ENCODE data around the gene FAM124B.
"Not testable (repeated sequence)": the region's sequence is repeated elsewhere in the genome, so short reads cannot be mapped to it uniquely, and the experiment has no call there.

Gene FAM124B

GRCh38 chr2:224400174-224400810 is 1.6 kb downstream of the FAM124B start:
- H3K79me2 ChIP-seq (ENCODE audit: control insufficient read depth, insufficient read depth, low read length, unreplicated experiment), result no peaks in the 10 kb centered on the region
- no peak overlapping the region for H2AFZ ChIP-seq (ENCODE audit: low read length, unreplicated experiment)
- no peak overlapping the region for H3K4me3 ChIP-seq (ENCODE audit: low read depth, low read length)

DNA sequence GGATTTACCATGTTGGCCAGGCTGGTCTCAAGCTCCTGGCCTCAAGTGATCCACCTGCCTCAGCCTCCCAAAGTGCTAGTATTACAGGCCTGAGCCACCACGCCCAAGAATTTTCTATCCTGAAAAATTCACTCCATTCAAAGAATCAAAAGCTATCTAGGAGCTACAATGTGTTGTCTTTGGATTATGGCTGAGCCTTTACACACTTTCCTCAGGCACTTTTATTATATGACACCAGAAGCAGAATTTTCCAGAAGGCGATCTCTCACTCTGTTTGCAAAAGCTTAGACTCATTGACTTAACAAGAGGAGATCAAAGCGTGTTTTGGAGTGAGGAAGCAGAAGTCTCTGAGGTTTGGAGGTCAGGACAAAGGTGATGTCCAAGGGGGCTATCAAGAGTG is 3.6 kb downstream of the FAM124B start:
- H3K4me3 ChIP-seq (ENCODE audit: low read depth, low read length), result no peak overlapping the region
- peaks cover 14% of the 10 kb centered on the region for H3K27me3 ChIP-seq (ENCODE audit: insufficient read depth, low read length)
- no peaks in the 10 kb centered on the region for H3K4me1 ChIP-seq (ENCODE audit: control insufficient read depth, insufficient read depth, low read length, unreplicated experiment)
- no peak overlapping the region for H2AFZ ChIP-seq (ENCODE audit: low read length, unreplicated experiment)
- H3K27ac ChIP-seq (ENCODE audit: low read depth, low read length), result no peak overlapping the region
- H3K79me2 ChIP-seq (ENCODE audit: control insufficient read depth, insufficient read depth, low read length, unreplicated experiment), result no peaks in the 10 kb centered on the region
- no peaks in the 10 kb centered on the region for H3K36me3 ChIP-seq (ENCODE audit: insufficient read depth, low read length)

More at GRCh38 chr2:224400174-224400810, 1.6 kb downstream of the FAM124B start:
- Histone ChIP-seq H3K27ac (ENCODE audit: low read depth, low read length) (no peak overlapping the region), H3K27me3 (ENCODE audit: insufficient read depth, low read length) (0 out of 2 replicates have a peak, but pooled peaks cover 4% of the 10 kb centered on the region), H3K36me3 (ENCODE audit: insufficient read depth, low read length) (no peaks in the 10 kb centered on the region), H3K4me1 (ENCODE audit: control insufficient read depth, insufficient read depth, low read length, unreplicated experiment) (no peaks in the 10 kb centered on the region)

DNA sequence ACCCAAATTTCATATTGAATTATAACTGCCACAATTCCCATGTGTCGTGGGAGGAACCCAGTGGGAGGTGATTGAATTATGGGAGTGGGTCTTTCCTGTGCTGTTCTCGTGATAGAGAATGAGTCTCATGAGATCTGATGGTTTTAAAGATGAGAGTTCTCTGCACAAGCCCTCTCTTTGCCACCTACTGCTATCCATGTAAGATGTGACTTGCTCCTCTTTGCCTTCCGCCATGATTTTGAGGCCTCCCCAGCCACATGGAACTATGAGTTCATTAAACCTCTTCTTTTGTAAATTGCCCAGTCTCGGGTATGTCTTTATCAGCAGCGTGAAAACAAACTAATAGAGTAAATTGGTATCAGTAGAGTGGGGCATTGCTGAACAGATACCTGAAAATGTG is 4.8 kb downstream of the FAM124B start:
- H3K27ac ChIP-seq (ENCODE audit: low read depth, low read length); H3K4me3 ChIP-seq (ENCODE audit: low read depth, low read length); H3K4me1 ChIP-seq (ENCODE audit: control insufficient read depth, insufficient read depth, low read length, unreplicated experiment); H2AFZ ChIP-seq (ENCODE audit: low read length, unreplicated experiment); H3K36me3 ChIP-seq (ENCODE audit: insufficient read depth, low read length); H3K79me2 ChIP-seq (ENCODE audit: control insufficient read depth, insufficient read depth, low read length, unreplicated experiment): not testable (repeated sequence)
- H3K27me3 ChIP-seq (ENCODE audit: insufficient read depth, low read length), result peaks cover 14% of the 10 kb centered on the region

DNA sequence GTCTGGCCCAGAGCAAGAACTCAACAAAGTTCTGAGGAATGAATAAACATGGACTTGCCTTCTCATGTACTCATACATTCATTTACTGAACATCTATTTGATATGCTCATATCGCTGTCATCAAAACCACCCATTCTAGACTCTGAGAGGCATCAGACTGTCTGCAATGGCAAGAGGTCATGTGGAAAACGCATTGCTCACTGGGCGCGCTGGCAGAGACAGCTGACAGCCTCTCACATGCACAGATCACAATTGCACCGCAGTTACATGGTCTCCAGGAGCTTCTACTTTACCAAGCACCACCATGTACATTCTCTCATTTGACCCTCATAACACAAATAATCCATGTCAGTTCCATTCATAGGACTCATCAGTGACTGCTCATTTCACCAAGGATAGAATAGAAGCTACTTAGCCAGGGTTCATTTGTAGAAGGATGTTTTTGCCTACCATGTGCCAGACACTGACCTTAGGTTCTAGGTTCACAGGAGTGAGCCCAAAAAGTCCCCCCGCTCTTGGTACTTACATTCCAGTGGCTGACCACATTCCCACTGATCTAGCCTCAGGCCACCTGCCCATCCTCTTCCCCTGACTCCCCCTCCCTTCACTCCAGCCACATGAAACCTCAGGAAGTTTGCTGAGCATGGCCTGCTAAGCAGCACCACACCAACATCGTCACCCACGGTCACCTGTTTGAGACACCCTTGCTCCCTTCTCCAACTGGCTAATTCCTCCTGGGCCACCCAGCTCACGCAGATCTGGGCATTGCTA is 6.1 kb downstream of the FAM124B start:
- Histone ChIP-seq H3K79me2 (ENCODE audit: control insufficient read depth, insufficient read depth, low read length, unreplicated experiment) (no peaks in the 10 kb centered on the region), H3K27ac (ENCODE audit: low read depth, low read length) (no peak overlapping the region), H3K36me3 (ENCODE audit: insufficient read depth, low read length) (no peaks in the 10 kb centered on the region), H3K27me3 (ENCODE audit: insufficient read depth, low read length) (peaks cover 14% of the 10 kb centered on the region), H3K4me1 (ENCODE audit: control insufficient read depth, insufficient read depth, low read length, unreplicated experiment) (no peaks in the 10 kb centered on the region), H3K4me3 (ENCODE audit: low read depth, low read length) (no peak overlapping the region), H2AFZ (ENCODE audit: low read length, unreplicated experiment) (no peak overlapping the region)

DNA sequence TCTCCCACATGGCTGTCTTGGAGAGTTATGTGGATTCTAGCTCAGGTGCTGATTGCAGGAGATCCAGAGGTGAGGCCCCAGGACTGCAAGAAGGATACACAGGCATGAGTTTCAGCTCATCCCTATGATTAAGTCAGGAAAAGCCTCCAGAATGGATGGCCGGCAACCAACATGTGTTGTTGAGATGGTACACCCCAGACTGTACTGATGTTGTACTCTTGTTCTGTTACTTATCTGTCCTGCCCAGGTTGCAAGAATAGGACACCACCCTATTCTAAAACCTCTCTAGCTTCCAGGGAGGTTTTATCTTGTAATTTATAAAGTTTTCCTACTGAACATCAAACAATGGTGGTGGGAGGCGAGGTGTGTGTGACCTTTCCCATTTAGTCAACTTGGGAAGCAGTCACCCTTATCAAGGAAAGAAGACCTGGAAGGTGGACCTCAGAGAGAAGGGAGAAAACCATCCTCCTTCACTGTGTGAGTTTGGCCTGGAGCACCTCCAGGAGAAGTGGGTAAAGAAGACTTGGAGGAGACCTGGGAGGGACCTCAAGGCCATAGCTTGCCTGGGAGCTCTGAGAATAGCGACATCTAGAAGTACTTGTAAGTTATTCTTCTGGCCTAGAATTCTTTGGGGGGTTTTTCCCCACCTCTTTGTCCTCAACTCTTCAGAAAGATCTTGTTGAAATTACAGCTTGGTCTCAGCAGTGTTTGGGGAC is 8.6 kb downstream of the FAM124B start:
- H3K27ac ChIP-seq (ENCODE audit: low read depth, low read length), result no peak overlapping the region
- H3K4me1 ChIP-seq (ENCODE audit: control insufficient read depth, insufficient read depth, low read length, unreplicated experiment), result no peaks in the 10 kb centered on the region
- no peaks in the 10 kb centered on the region for H3K79me2 ChIP-seq (ENCODE audit: control insufficient read depth, insufficient read depth, low read length, unreplicated experiment)
- H3K27me3 ChIP-seq (ENCODE audit: insufficient read depth, low read length), result peaks cover 14% of the 10 kb centered on the region
- no peak overlapping the region for H2AFZ ChIP-seq (ENCODE audit: low read length, unreplicated experiment)
- no peaks in the 10 kb centered on the region for H3K36me3 ChIP-seq (ENCODE audit: insufficient read depth, low read length)
- H3K4me3 ChIP-seq (ENCODE audit: low read depth, low read length), result no peak overlapping the region

DNA sequence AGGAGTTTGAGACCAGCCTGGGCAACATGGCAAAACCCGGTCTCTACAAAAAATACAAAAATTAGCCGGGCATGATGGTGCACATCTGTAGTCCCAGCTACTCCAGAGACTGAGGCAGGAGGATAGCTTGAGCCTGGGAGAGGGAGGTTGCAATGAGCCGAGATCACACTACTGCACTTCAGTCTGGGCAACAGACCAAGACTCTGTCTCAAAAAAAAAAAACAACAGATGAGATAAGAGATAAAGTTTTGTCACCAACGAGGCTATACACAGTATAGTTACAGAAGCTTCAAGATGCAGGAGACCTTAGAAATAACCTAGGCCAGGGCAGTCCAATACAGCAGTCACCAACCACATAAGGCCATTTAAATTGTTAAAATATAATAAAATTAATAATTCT is 9.4 kb downstream of the FAM124B start:
- H3K27me3 ChIP-seq (ENCODE audit: insufficient read depth, low read length), result peaks cover 14% of the 10 kb centered on the region
- H3K4me3 ChIP-seq (ENCODE audit: low read depth, low read length), result no peak overlapping the region
- no peak overlapping the region for H2AFZ ChIP-seq (ENCODE audit: low read length, unreplicated experiment)
- H3K27ac ChIP-seq (ENCODE audit: low read depth, low read length), result no peak overlapping the region
- H3K79me2 ChIP-seq (ENCODE audit: control insufficient read depth, insufficient read depth, low read length, unreplicated experiment), result no peaks in the 10 kb centered on the region
- H3K36me3 ChIP-seq (ENCODE audit: insufficient read depth, low read length), result no peaks in the 10 kb centered on the region
- no peaks in the 10 kb centered on the region for H3K4me1 ChIP-seq (ENCODE audit: control insufficient read depth, insufficient read depth, low read length, unreplicated experiment)

DNA sequence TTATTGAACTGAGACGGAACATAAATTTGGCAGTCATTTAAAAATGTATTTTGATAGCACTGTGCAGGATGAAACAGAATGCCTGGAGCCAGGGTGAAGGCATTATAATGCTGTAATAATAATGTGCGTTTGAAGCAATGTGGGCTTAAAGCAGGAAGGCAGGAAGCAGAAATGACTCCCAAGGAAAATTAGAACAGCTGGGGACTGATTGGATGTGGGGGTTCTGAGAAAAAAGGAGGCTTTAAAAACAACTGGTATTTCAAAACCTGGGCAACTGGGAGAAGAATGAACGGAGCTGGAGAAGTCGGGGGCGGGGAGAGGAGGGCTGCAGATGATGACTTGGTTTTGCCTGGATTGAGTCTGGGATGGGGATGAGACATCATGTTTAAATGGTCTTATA is 12.6 kb downstream of the FAM124B start:
- no peak overlapping the region for H3K4me3 ChIP-seq (ENCODE audit: low read depth, low read length)
- no peaks in the 10 kb centered on the region for H3K4me1 ChIP-seq (ENCODE audit: control insufficient read depth, insufficient read depth, low read length, unreplicated experiment)
- H2AFZ ChIP-seq (ENCODE audit: low read length, unreplicated experiment), result no peak overlapping the region
- no peaks in the 10 kb centered on the region for H3K79me2 ChIP-seq (ENCODE audit: control insufficient read depth, insufficient read depth, low read length, unreplicated experiment)
- no peaks in the 10 kb centered on the region for H3K36me3 ChIP-seq (ENCODE audit: insufficient read depth, low read length)
- no peak overlapping the region for H3K27ac ChIP-seq (ENCODE audit: low read depth, low read length)
- H3K27me3 ChIP-seq (ENCODE audit: insufficient read depth, low read length), result peaks cover 22% of the 10 kb centered on the region

DNA sequence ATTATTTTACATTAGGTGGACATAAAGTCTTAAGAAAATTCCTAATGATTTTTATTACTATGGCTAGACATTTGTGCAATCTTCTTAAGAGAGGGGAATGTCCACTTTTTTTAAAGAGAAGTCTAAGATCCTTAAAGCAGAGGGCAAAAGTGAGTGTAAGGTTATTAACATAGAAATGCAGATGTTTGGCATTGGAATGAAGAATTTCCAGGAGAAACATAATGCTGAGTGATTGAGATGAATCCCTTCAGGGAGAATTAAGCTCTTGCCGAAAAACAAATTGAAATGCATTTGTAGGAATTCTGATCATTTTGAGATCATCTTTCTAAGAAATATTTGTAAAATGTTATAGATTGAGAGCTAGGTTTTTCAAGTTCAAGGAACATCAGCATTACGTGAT is 15.0 kb downstream of the FAM124B start:
- no peaks in the 10 kb centered on the region for H3K4me1 ChIP-seq (ENCODE audit: control insufficient read depth, insufficient read depth, low read length, unreplicated experiment)
- no peak overlapping the region for H3K27ac ChIP-seq (ENCODE audit: low read depth, low read length)

DNA sequence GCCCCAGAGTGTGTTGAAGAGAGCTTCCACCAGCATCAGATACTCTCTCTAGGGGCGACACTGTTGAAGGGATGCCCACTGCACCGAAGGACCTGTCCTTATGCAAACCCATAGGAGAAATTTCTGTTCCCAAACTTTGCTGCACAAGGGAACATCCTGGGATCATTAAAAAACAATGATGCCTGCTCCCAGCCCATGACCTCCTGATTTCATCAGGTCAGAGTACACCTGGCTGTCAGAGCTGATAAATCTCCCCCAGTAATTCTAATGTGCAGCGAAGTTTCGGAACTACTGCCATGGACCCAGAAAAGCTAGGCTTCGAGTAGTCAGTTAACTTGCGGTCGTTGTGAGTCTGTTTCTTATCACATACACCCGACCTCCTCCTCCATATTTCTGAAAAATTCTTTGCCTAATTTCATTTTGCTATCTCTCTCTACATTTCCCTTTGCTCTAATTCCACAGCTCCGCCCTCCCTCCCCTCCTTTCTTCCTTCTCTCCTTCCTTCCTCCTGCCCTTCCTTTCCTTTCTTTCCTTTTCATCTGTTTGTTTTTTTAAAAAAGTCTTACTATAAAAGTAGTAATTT is 18.8 kb downstream of the FAM124B start:
- Histone ChIP-seq H3K27ac (ENCODE audit: low read depth, low read length) (no peak overlapping the region), H3K79me2 (ENCODE audit: control insufficient read depth, insufficient read depth, low read length, unreplicated experiment) (no peaks in the 10 kb centered on the region), H3K4me3 (ENCODE audit: low read depth, low read length) (no peak overlapping the region), H3K36me3 (ENCODE audit: insufficient read depth, low read length) (no peaks in the 10 kb centered on the region), H3K27me3 (ENCODE audit: insufficient read depth, low read length) (peaks cover 18% of the 10 kb centered on the region; the same call in 1 of the 2 replicates), H3K4me1 (ENCODE audit: control insufficient read depth, insufficient read depth, low read length, unreplicated experiment) (no peaks in the 10 kb centered on the region), H2AFZ (ENCODE audit: low read length, unreplicated experiment) (no peak overlapping the region)

More for the DNA sequence above, 15.0 kb downstream of the FAM124B start:
- Histone ChIP-seq H2AFZ (ENCODE audit: low read length, unreplicated experiment) (no peak overlapping the region), H3K27me3 (ENCODE audit: insufficient read depth, low read length) (peaks cover 18% of the 10 kb centered on the region), H3K79me2 (ENCODE audit: control insufficient read depth, insufficient read depth, low read length, unreplicated experiment) (no peaks in the 10 kb centered on the region), H3K36me3 (ENCODE audit: insufficient read depth, low read length) (no peaks in the 10 kb centered on the region), H3K4me3 (ENCODE audit: low read depth, low read length) (no peak overlapping the region)

- not testable (repeated sequence) for H3K4me1 ChIP-seq (ENCODE audit: control insufficient read depth, insufficient read depth, low read length, unreplicated experiment); H3K79me2 ChIP-seq (ENCODE audit: control insufficient read depth, insufficient read depth, low read length, unreplicated experiment); H3K4me3 ChIP-seq (ENCODE audit: low read depth, low read length); H2AFZ ChIP-seq (ENCODE audit: low read length, unreplicated experiment); H3K27ac ChIP-seq (ENCODE audit: low read depth, low read length); H3K36me3 ChIP-seq (ENCODE audit: insufficient read depth, low read length)
- peaks cover 14% of the 10 kb centered on the region; the same call in 1 of the 2 replicates for H3K27me3 ChIP-seq (ENCODE audit: insufficient read depth, low read length)
Observed at GRCh38 chr2:224382280-224382647, 19.6 kb downstream of the FAM124B start.
